Urinary bladder (tissue), 4 donors: Measurements from ENCODE around the gene ANXA5. TPM values are rescaled to one million over a fixed set of nuclear protein-coding genes. Genes with fewer than 3 reads are reported as not detected.
"Not testable (repeated sequence)": the region's sequence is repeated elsewhere in the genome, so short reads cannot be mapped to it uniquely, and the experiment has no call there.

ENCODE experiments used
- DNase-seq: peaks from one replicate; pipeline ENCODE4 v3.0.0-alpha.2; 2015; ENCODE audit errors: extremely low spot score
- H3K27ac ChIP-seq: one replicate; pipeline ENCODE4 v1.5.1; 2013; ENCODE audit warnings: low read depth, mild to moderate bottlenecking, moderate library complexity
- H3K36me3 ChIP-seq: one replicate; pipeline ENCODE4 v1.6.1; 2013; ENCODE audit warnings: mild to moderate bottlenecking, moderate library complexity; ENCODE audit not compliant: insufficient read depth
- H3K4me1 ChIP-seq: one replicate; pipeline ENCODE4 v1.6.1; 2013; ENCODE audit warnings: mild to moderate bottlenecking, moderate library complexity; ENCODE audit not compliant: insufficient read depth
- H3K4me3 ChIP-seq: one replicate; pipeline ENCODE4 v1.5.1; 2013; ENCODE audit warnings: low read depth, low read length
- WGBS: extraction: QIAGEN DNeasy Blood & Tissue Kit; methylation state at CpG from one replicate; pipeline ENCODE4 v1.1.7; 2013; 5-methylcytosine and 5-hydroxymethylcytosine counted together
- polyA plus RNA-seq: library from polyadenylated mRNA; stranded (reverse); fragments of 200-250 nt; gene quantifications from one replicate; pipeline ENCODE4 v1.2.3, GENCODE V29; 2013
- total RNA-seq: library from RNA; depleted of rRNA; stranded (reverse); fragments of >200 nt; gene quantifications from one replicate; pipeline ENCODE4 v1.2.3, GENCODE V29; 2014
- donor health status: healthy with polysubstance abuse.
- donor health status: healthy.

Gene ANXA5
- total and polyA plus RNA-seq, 2 donors = 248 to 314 TPM

- not testable (repeated sequence) for H3K4me3 ChIP-seq, H3K4me1 ChIP-seq, H3K36me3 ChIP-seq, H3K27ac ChIP-seq, DNase-seq
- 87% methylated on average over 10 of the region's 10 CpGs for WGBS
Observed at GRCh38 chr4:121660175-121660933, 36.4 kb downstream of the ANXA5 start.

GRCh38 chr4:121658125-121658524, 38.7 kb downstream of the ANXA5 start:
- WGBS = 99% methylated on average over 1 of the region's 1 CpG

GRCh38 chr4:121656269-121656641, 40.5 kb downstream of the ANXA5 start:
- no peak overlapping the region for H3K4me3 ChIP-seq
- no peaks in the 10 kb centered on the region for H3K4me1 ChIP-seq
- no peak overlapping the region for H3K27ac ChIP-seq
- WGBS = 42% methylated on average over 5 of the region's 5 CpGs
- H3K36me3 ChIP-seq = no peaks in the 10 kb centered on the region
- no peak for DNase-seq

More at GRCh38 chr4:121658125-121658524, 38.7 kb downstream of the ANXA5 start:
- no peak overlapping the region for H3K27ac ChIP-seq
- DNase-seq = no peak
- no peak overlapping the region for H3K4me3 ChIP-seq
- H3K4me1 ChIP-seq = no peaks in the 10 kb centered on the region
- H3K36me3 ChIP-seq = no peaks in the 10 kb centered on the region

GRCh38 chr4:121655320-121656268, 41.2 kb downstream of the ANXA5 start:
- DNase-seq = no peak
- no peaks in the 10 kb centered on the region for H3K4me1 ChIP-seq
- H3K36me3 ChIP-seq = no peaks in the 10 kb centered on the region
- WGBS = 57% methylated on average over 7 of the region's 7 CpGs
- no peak overlapping the region for H3K4me3 ChIP-seq
- no peak overlapping the region for H3K27ac ChIP-seq

GRCh38 chr4:121654738-121655137, 42.0 kb downstream of the ANXA5 start:
- Histone ChIP-seq H3K4me3 (no peak overlapping the region), H3K27ac (no peak overlapping the region), H3K36me3 (no peaks in the 10 kb centered on the region), H3K4me1 (no peaks in the 10 kb centered on the region)
- WGBS = 92% methylated on average over 3 of the region's 3 CpGs
- no peak for DNase-seq

GRCh38 chr4:121653986-121654385, 42.8 kb downstream of the ANXA5 start:
- Histone ChIP-seq H3K36me3 (no peaks in the 10 kb centered on the region), H3K4me1 (no peaks in the 10 kb centered on the region), H3K27ac (no peak overlapping the region), H3K4me3 (no peak overlapping the region)
- DNase-seq = no peak
- WGBS = 77% methylated on average over 6 of the region's 6 CpGs

GRCh38 chr4:121653214-121653613, 43.6 kb downstream of the ANXA5 start:
- no peaks in the 10 kb centered on the region for H3K36me3 ChIP-seq
- DNase-seq = no peak
- 93% methylated on average over 1 of the region's 1 CpG for WGBS
- H3K4me3 ChIP-seq = no peak overlapping the region
- no peaks in the 10 kb centered on the region for H3K4me1 ChIP-seq
- no peak overlapping the region for H3K27ac ChIP-seq

GRCh38 chr4:121651597-121651996, 45.2 kb downstream of the ANXA5 start:
- Histone ChIP-seq H3K4me1 (no peaks in the 10 kb centered on the region), H3K36me3 (no peaks in the 10 kb centered on the region), H3K27ac (no peak overlapping the region), H3K4me3 (no peak overlapping the region)
- DNase-seq = no peak
- 39% methylated on average over 5 of the region's 5 CpGs for WGBS

GRCh38 chr4:121650741-121651140, 46.0 kb downstream of the ANXA5 start:
- Histone ChIP-seq H3K4me1 (no peaks in the 10 kb centered on the region), H3K27ac (no peak overlapping the region), H3K4me3 (no peak overlapping the region), H3K36me3 (no peaks in the 10 kb centered on the region)
- 77% methylated on average over 2 of the region's 2 CpGs for WGBS
- DNase-seq = no peak

GRCh38 chr4:121648516-121648915, 48.3 kb downstream of the ANXA5 start:
- 31% methylated on average over 3 of the region's 3 CpGs for WGBS
- Histone ChIP-seq H3K4me1 (no peaks in the 10 kb centered on the region), H3K4me3 (no peak overlapping the region), H3K27ac (no peak overlapping the region), H3K36me3 (no peaks in the 10 kb centered on the region)
- no peak for DNase-seq

- H3K27ac ChIP-seq = no peak overlapping the region
- H3K36me3 ChIP-seq = no peaks in the 10 kb centered on the region
- DNase-seq = no peak
- H3K4me3 ChIP-seq = no peak overlapping the region
- WGBS = 78% methylated on average over 8 of the region's 8 CpGs
- H3K4me1 ChIP-seq = no peaks in the 10 kb centered on the region
Observed at GRCh38 chr4:121642876-121643585, 53.7 kb downstream of the ANXA5 start.

GRCh38 chr4:121642292-121642691, 54.5 kb downstream of the ANXA5 start:
- Histone ChIP-seq H3K36me3 (no peaks in the 10 kb centered on the region), H3K27ac (no peak overlapping the region), H3K4me3 (no peak overlapping the region), H3K4me1 (no peaks in the 10 kb centered on the region)
- no peak for DNase-seq
- 55% methylated on average over 2 of the region's 2 CpGs for WGBS

- H3K4me3 ChIP-seq = no peak overlapping the region
- H3K27ac ChIP-seq = no peak overlapping the region
- 58% methylated on average over 4 of the region's 4 CpGs for WGBS
- H3K36me3 ChIP-seq = no peaks in the 10 kb centered on the region
- H3K4me1 ChIP-seq = no peaks in the 10 kb centered on the region
- DNase-seq = no peak
Observed at GRCh38 chr4:121633653-121634052, 63.1 kb downstream of the ANXA5 start.
